GM23338 (cell line): ENCODE results near the gene CEACAM19. TPM values are rescaled to one million over a fixed set of nuclear protein-coding genes. Genes with fewer than 3 reads are reported as not detected.
A peak's percentile ranks its signal among the peaks of the same experiment; 100 is the strongest.

Source experiments
- ATAC-seq: fragments of 200-7000 bp; cut with Tn5 transposase; 3 replicates; pipeline ENCODE4 v1.9.1; 2020
- DNase-seq: peaks from one replicate; pipeline ENCODE4 v3.0.0-alpha.2; 2015; ENCODE audit warnings: low spot score
- H2AFZ ChIP-seq: fragments of 200-600 bp; sonication (generic); 2 replicates; pipeline ENCODE4 v1.8.0; 2016; ENCODE audit warnings: antibody characterized with exemption, mild to moderate bottlenecking, moderate library complexity
- H3F3A ChIP-seq: fragments of 200-600 bp; sonication (generic); replicated peaks from 2 replicates; pipeline ENCODE4 v1.8.0; 2017; ENCODE audit warnings: antibody characterized with exemption, mixed run types, low read depth
- H3K27ac ChIP-seq: fragments of 200-600 bp; sonication (generic); 2 replicates; pipeline ENCODE4 v1.6.1; 2016; ENCODE audit warnings: low read depth
- H3K27me3 ChIP-seq: fragments of 200-600 bp; sonication (generic); 2 replicates; pipeline ENCODE4 v1.8.0; 2016; ENCODE audit warnings: mild to moderate bottlenecking, mixed run types, moderate library complexity; ENCODE audit not compliant: insufficient read depth
- H3K36me3 ChIP-seq: fragments of 200-600 bp; sonication (generic); 2 replicates; pipeline ENCODE4 v1.8.0; 2016; ENCODE audit warnings: mild to moderate bottlenecking; ENCODE audit not compliant: insufficient read depth
- H3K4me1 ChIP-seq: fragments of 200-600 bp; sonication (generic); 2 replicates; pipeline ENCODE4 v1.8.0; 2016; ENCODE audit warnings: mild to moderate bottlenecking, moderate library complexity; ENCODE audit not compliant: insufficient read depth
- H3K4me2 ChIP-seq: fragments of 200-600 bp; sonication (generic); 2 replicates; pipeline ENCODE4 v1.7.1; 2017; ENCODE audit warnings: mixed run types
- H3K4me3 ChIP-seq: fragments of 200-600 bp; sonication (generic); 2 replicates; pipeline ENCODE4 v1.6.1; 2016; ENCODE audit warnings: mixed run types
- H3K79me2 ChIP-seq: fragments of 200-600 bp; sonication (generic); replicated peaks from 2 replicates; pipeline ENCODE4 v1.8.0; 2017; ENCODE audit warnings: mild to moderate bottlenecking; ENCODE audit not compliant: insufficient read depth
- H3K9me2 ChIP-seq: fragments of 200-600 bp; sonication (generic); 2 replicates; pipeline ENCODE4 v1.8.0; 2017; ENCODE audit not compliant: insufficient read depth
- H4K20me1 ChIP-seq: fragments of 200-600 bp; sonication (generic); replicated peaks from 2 replicates; pipeline ENCODE4 v1.8.0; 2017; ENCODE audit warnings: mild to moderate bottlenecking; ENCODE audit not compliant: insufficient read depth
- H3K27ac Mint-ChIP-seq: 2 replicates; pipeline ENCODE4 v1.8.0; 2020; ENCODE audit warnings: inconsistent platforms, mild to moderate bottlenecking, moderate library complexity, mixed read lengths
- H3K27me3 Mint-ChIP-seq: 3 replicates; pipeline ENCODE4 v1.8.0; 2022; ENCODE audit warnings: low read depth, mild to moderate bottlenecking, moderate library complexity, mixed read lengths, inconsistent platforms; ENCODE audit not compliant: insufficient read depth, poor library complexity
- H3K36me3 Mint-ChIP-seq: 3 replicates; pipeline ENCODE4 v1.8.0; 2021; ENCODE audit warnings: low read depth, mild to moderate bottlenecking, inconsistent platforms, moderate library complexity, mixed read lengths
- H3K4me1 Mint-ChIP-seq: 3 replicates; pipeline ENCODE4 v1.8.0; 2020; ENCODE audit warnings: mild to moderate bottlenecking, inconsistent platforms, mixed read lengths
- H3K4me3 Mint-ChIP-seq: 3 replicates; pipeline ENCODE4 v1.8.0; 2021; ENCODE audit warnings: moderate library complexity, mild to moderate bottlenecking, inconsistent platforms, mixed read lengths
- H3K9me3 Mint-ChIP-seq: 3 replicates; pipeline ENCODE4 v1.8.0; 2020; ENCODE audit warnings: moderate library complexity, mild to moderate bottlenecking, inconsistent platforms, mixed read lengths
- ETS1 ChIP-seq: IDR thresholded peaks from 2 replicates; pipeline ENCODE4 v1.6.1; 2016; ENCODE audit warnings: antibody characterized with exemption
- EZH2phosphoT487 ChIP-seq: fragments of 200-600 bp; sonication (generic); IDR thresholded peaks from one replicate; pipeline ENCODE4 v1.8.1; 2018; ENCODE audit warnings: antibody characterized with exemption; ENCODE audit not compliant: unreplicated experiment
- JUNB ChIP-seq: IDR thresholded peaks from one replicate; pipeline ENCODE4 v1.6.1; 2016; ENCODE audit warnings: antibody characterized with exemption; ENCODE audit not compliant: unreplicated experiment
- NANOG ChIP-seq: IDR thresholded peaks from 2 replicates; pipeline ENCODE4 v1.6.1; 2016; ENCODE audit warnings: antibody characterized with exemption, borderline replicate concordance
- POLR2AphosphoS5 ChIP-seq: IDR thresholded peaks from 2 replicates; pipeline ENCODE4 v1.6.1; 2016; ENCODE audit warnings: antibody characterized with exemption, low read depth
- STAT1 ChIP-seq: IDR thresholded peaks from one replicate; pipeline ENCODE4 v1.6.1; 2016; ENCODE audit warnings: antibody characterized with exemption; ENCODE audit not compliant: unreplicated experiment
- ZNF114 ChIP-seq: fragments of 250-450 bp; sonication (Bioruptor Pico); IDR thresholded peaks from 2 replicates; pipeline ENCODE4 v1.5.0; 2020; ENCODE audit warnings: mild to moderate bottlenecking, moderate library complexity
- ZNF331 ChIP-seq: fragments of 250-450 bp; sonication (Bioruptor Pico); IDR thresholded peaks from 2 replicates; pipeline ENCODE4 v1.5.0; 2020; ENCODE audit warnings: low read depth, mild to moderate bottlenecking, moderate library complexity
- ZNF462 ChIP-seq: fragments of 250-450 bp; sonication (Bioruptor Pico); IDR thresholded peaks from 2 replicates; pipeline ENCODE4 v1.5.0; 2020; ENCODE audit warnings: mild to moderate bottlenecking, moderate library complexity
- polyA plus RNA-seq: library from polyadenylated mRNA; unstranded; fragments of >200 nt; fragmentation: Nextera tagmentation; extraction: Ambion mirVana; gene quantifications from 2 replicates; pipeline ENCODE4 v1.2.1, GENCODE V29; 2016
- total RNA-seq: library from RNA; depleted of rRNA; stranded (reverse); fragments of >200 nt; shearing (Covaris generic); gene quantifications from 2 replicates; pipeline ENCODE4 v1.2.3, GENCODE V29; 2014
- TF ChIP-seq, protein P1 (sequence below), 2 experiments: fragments of 200-600 bp in 1 of 2; sonication (generic) in 1 of 2; conservative IDR thresholded peaks; 2 replicates each; pipeline versions ENCODE4 v1.5.1 to v1.6.1; 2016 to 2017; ENCODE audit warnings: antibody characterized with exemption in 2 of 2, low read depth in 2 of 2, mild to moderate bottlenecking in 2 of 2, moderate library complexity in 1 of 2

Gene CEACAM19
- total and polyA plus RNA-seq, 2 experiments from 2014 or later, result 0.38 to 0.76 TPM

GRCh38 chr19:44718441-44719261, 47.4 kb downstream of the CEACAM19 start:
- DNase-seq (peak; percentile 95), ATAC-seq (peak; percentile 85)
- H3K4me3 Mint-ChIP-seq, result peak overlapping the region; percentile 52
- H3K4me1 Mint-ChIP-seq, result peaks cover 8% of the 10 kb centered on the region
- Histone ChIP-seq H3K27me3 (no peaks in the 10 kb centered on the region), H4K20me1 (no peaks in the 10 kb centered on the region), H3K4me2 (peak overlapping the region; percentile 66), H3K9me2 (no peaks in the 10 kb centered on the region), H2AFZ (peak overlapping the region; percentile 66; the same call in 1 of the 2 replicates), H3K4me1 (peaks cover 15% of the 10 kb centered on the region), H3K27ac (peak overlapping the region; percentile 93), H3K4me3 (peak overlapping the region; percentile 43), H3K79me2 (no peaks in the 10 kb centered on the region), H3K36me3 (no peaks in the 10 kb centered on the region; the same call in 1 of the 2 replicates), H3F3A (no peaks in the 10 kb centered on the region)
- no peak for TF ChIP-seq ETS1
- TF ChIP-seq JUNB, result no peak
- no peak for TF ChIP-seq ZNF462 (CRISPR knock-in tag)
- no peak for TF ChIP-seq ZNF331 (CRISPR knock-in tag)
- no peak for TF ChIP-seq NANOG
- TF ChIP-seq, protein P1, sequence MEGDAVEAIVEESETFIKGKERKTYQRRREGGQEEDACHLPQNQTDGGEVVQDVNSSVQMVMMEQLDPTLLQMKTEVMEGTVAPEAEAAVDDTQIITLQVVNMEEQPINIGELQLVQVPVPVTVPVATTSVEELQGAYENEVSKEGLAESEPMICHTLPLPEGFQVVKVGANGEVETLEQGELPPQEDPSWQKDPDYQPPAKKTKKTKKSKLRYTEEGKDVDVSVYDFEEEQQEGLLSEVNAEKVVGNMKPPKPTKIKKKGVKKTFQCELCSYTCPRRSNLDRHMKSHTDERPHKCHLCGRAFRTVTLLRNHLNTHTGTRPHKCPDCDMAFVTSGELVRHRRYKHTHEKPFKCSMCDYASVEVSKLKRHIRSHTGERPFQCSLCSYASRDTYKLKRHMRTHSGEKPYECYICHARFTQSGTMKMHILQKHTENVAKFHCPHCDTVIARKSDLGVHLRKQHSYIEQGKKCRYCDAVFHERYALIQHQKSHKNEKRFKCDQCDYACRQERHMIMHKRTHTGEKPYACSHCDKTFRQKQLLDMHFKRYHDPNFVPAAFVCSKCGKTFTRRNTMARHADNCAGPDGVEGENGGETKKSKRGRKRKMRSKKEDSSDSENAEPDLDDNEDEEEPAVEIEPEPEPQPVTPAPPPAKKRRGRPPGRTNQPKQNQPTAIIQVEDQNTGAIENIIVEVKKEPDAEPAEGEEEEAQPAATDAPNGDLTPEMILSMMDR (conservative IDR thresholded peaks at IDR 0.05; ENCODE audit: low read depth in 2 of 2), result no peak
- TF ChIP-seq POLR2AphosphoS5, result no peak
- no peak for TF ChIP-seq EZH2phosphoT487
- TF ChIP-seq STAT1, result no peak
- TF ChIP-seq ZNF114 (CRISPR knock-in tag), result no peak
- peak overlapping the region; percentile 93 for H3K27ac Mint-ChIP-seq
- H3K36me3 Mint-ChIP-seq, result peaks cover 19% of the 10 kb centered on the region
- peaks cover 21% of the 10 kb centered on the region for H3K9me3 Mint-ChIP-seq
- H3K27me3 Mint-ChIP-seq, result peaks cover 16% of the 10 kb centered on the region
